ENCODE results near the gene FAM111A. TPM values are rescaled to one million over a fixed set of nuclear protein-coding genes. Genes with fewer than 3 reads are reported as not detected.

Gene FAM111A
- total and polyA plus RNA-seq, 12 donors = 13.5 to 92.5 (median 31.4) TPM

DNA sequence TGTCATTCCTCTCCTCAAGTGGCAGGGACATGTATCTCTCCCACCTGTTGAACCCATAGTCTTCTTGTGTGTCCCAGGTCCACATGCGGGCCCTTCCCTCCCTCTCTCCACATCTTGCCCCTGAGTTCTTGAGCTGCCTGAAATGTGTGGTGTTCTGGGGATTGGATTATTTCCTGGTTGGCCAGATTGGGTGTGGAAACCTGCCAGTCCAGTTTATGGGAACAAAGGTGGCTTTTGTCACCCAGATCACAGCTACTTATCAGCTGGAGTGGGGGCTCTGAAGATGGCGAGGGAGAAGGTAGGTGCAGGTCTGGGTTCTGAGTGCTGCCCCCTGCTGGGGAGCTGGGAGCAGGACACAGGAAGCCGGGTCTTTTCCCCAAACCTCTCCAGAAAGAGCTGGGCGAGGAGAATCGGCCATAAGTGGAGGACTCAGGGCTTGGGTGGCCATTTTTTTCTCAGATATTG, 43.5 kb downstream of the FAM111A start:
- no peaks in the 10 kb centered on the region for H3K27me3 ChIP-seq
- peaks cover 0 to 5% of the 10 kb centered on the region in 2 donors for H3K36me3 ChIP-seq (replicated peaks in 1 of 2)
- DNase-seq = peak in 1 of 7 donors; percentile 29
- peaks cover 0 to 27% of the 10 kb centered on the region in 2 donors for H3K4me1 ChIP-seq (replicated peaks in 1 of 2)
- H3K9me3 ChIP-seq (replicated peaks in 1 of 3) = no peaks in the 10 kb centered on the region
- 61 to 74% (median 69%) methylated on average over 3 to 5 of the region's 5 CpGs for WGBS, 4 donors
- peak overlapping the region in 1 of 5 donors; percentile 61 for H3K27ac ChIP-seq
- no peak for TF ChIP-seq POLR2A (IDR thresholded peaks at IDR 0.05)
- TF ChIP-seq, protein P1, sequence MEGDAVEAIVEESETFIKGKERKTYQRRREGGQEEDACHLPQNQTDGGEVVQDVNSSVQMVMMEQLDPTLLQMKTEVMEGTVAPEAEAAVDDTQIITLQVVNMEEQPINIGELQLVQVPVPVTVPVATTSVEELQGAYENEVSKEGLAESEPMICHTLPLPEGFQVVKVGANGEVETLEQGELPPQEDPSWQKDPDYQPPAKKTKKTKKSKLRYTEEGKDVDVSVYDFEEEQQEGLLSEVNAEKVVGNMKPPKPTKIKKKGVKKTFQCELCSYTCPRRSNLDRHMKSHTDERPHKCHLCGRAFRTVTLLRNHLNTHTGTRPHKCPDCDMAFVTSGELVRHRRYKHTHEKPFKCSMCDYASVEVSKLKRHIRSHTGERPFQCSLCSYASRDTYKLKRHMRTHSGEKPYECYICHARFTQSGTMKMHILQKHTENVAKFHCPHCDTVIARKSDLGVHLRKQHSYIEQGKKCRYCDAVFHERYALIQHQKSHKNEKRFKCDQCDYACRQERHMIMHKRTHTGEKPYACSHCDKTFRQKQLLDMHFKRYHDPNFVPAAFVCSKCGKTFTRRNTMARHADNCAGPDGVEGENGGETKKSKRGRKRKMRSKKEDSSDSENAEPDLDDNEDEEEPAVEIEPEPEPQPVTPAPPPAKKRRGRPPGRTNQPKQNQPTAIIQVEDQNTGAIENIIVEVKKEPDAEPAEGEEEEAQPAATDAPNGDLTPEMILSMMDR (IDR thresholded peaks at IDR 0.05) = peak; percentile 8 to 49 (median 32)
- intact Hi-C loops (cut with DNase I) = loop anchor here in 1 of 2 donors (10.0 kb wide), 1 partner anchor 99 kb away; no protein-coding TSS in a partner anchor
- no peak overlapping the region for H3K4me3 ChIP-seq

DNA sequence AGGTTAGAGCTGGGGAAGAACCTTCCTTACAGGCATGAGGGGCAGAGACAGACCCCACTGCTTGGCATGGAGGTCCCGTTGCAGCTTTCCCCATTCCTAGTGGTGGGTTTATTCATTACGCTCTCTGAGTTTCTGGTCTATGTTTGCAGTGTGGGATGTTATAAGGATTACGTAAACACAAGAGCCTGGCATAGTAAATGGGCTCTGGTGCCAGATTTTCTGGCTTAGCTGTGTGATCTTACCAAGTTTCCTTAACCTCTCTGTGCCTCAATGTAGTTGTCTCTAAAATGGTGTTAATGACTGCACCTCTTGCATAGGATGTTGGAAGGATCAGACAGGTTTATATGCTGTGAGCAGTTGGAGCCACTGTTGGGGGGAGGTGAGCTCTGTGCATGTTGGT, 44.4 kb downstream of the FAM111A start:
- TF ChIP-seq, protein P1 (IDR thresholded peaks at IDR 0.05) = no peak
- TF ChIP-seq POLR2A (IDR thresholded peaks at IDR 0.05) = no peak
- H3K27me3 ChIP-seq = no peaks in the 10 kb centered on the region
- intact Hi-C loops (cut with DNase I) = loop anchor here in 1 of 2 donors (10.0 kb wide), 1 partner anchor 98 kb away; no protein-coding TSS in a partner anchor
- no peaks in the 10 kb centered on the region for H3K9me3 ChIP-seq (replicated peaks in 1 of 3)
- H3K4me1 ChIP-seq (replicated peaks in 1 of 2) = peaks cover 0 to 27% of the 10 kb centered on the region in 2 donors
- H3K4me3 ChIP-seq = no peak overlapping the region
- no peak for DNase-seq
- 83 to 85% (median 84%) methylated on average over 3 of the region's 3 CpGs for WGBS, 4 donors
- peak overlapping the region in 1 of 5 donors; percentile 58 for H3K27ac ChIP-seq
- peaks cover 0 to 5% of the 10 kb centered on the region in 2 donors for H3K36me3 ChIP-seq (replicated peaks in 1 of 2)

DNA sequence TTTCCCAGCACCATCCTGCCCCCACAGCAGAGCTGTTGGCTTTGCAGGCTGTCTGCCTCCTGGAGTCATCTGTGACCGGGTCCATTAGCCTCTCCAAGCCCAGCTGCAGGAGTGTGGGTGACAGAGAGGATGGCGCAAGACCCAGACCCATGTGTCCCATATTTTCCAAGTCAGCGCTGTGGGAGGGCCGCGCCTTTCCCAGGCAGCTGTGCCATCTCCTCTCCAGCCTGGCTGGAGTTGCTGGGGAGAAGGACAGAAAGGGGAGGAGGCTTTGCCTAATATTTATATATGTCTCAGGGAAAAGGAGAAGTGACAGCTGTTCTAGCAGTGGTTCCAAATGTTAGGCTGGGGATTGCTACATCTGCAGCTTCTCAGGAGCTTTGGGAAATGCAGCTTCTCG, 44.9 kb downstream of the FAM111A start:
- H3K9me3 ChIP-seq (replicated peaks in 1 of 3) = no peaks in the 10 kb centered on the region
- intact Hi-C loops (cut with DNase I) = loop anchor here in 1 of 2 donors (10.0 kb wide), 1 partner anchor 97 kb away; no protein-coding TSS in a partner anchor
- no peak overlapping the region for H3K4me3 ChIP-seq
- peak overlapping the region in 1 of 5 donors; percentile 58 for H3K27ac ChIP-seq
- H3K4me1 ChIP-seq (replicated peaks in 1 of 2) = peaks cover 0 to 27% of the 10 kb centered on the region in 2 donors
- peak in 6 of 7 donors; percentile 33 to 76 (median 58) for DNase-seq
- TF ChIP-seq, protein P1 (IDR thresholded peaks at IDR 0.05) = no peak
- TF ChIP-seq POLR2A (IDR thresholded peaks at IDR 0.05) = no peak
- WGBS, 4 donors = 36 to 76% (median 72%) methylated on average over 4 to 6 of the region's 6 CpGs
- no peaks in the 10 kb centered on the region for H3K27me3 ChIP-seq
- no peaks in the 10 kb centered on the region for H3K36me3 ChIP-seq (replicated peaks in 1 of 2)

DNA sequence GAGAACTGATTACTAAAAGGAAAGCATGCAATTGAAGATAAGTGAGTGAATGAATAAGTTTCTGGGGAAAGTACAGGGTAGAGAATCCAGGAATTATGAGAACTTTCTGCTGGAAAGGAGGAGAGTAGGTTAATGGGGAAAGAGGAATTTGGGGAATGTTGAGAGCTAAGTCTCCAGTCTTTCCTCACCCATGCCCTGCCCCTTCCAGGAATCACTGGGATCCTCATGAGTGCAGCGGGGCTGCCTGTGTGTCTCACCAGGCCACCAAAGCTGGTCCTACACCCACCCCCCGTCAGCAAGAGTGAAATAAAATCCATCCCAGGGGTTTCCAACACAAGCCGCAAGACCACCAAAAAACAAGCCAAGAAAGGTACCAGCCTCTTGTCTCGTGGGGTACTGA, 46.3 kb downstream of the FAM111A start:
- WGBS, 4 donors = 81 to 90% (median 84%) methylated on average over 3 to 4 of the region's 4 CpGs
- no peak for TF ChIP-seq POLR2A (IDR thresholded peaks at IDR 0.05)
- TF ChIP-seq, protein P1 (IDR thresholded peaks at IDR 0.05) = no peak
- peaks cover 0 to 27% of the 10 kb centered on the region in 2 donors for H3K4me1 ChIP-seq (replicated peaks in 1 of 2)
- H3K9me3 ChIP-seq (replicated peaks in 1 of 3) = no peaks in the 10 kb centered on the region
- H3K36me3 ChIP-seq (replicated peaks in 1 of 2) = no peaks in the 10 kb centered on the region
- intact Hi-C loops (cut with DNase I) = loop anchor here in 1 of 2 donors (10.0 kb wide), 1 partner anchor 96 kb away; no protein-coding TSS in a partner anchor
- H3K4me3 ChIP-seq = no peak overlapping the region
- no peak for DNase-seq
- H3K27me3 ChIP-seq = no peaks in the 10 kb centered on the region
- peak overlapping the region in 1 of 5 donors; percentile 71 for H3K27ac ChIP-seq

Measured in adrenal gland (tissue), 12 donors.